Thyroid gland (tissue), 4 donors: ENCODE data around the gene BRD3OS. TPM values are rescaled to one million over a fixed set of nuclear protein-coding genes. Genes with fewer than 3 reads are reported as not detected.

Source experiments
- DNase-seq, 2 donors: peaks; one replicate each; pipeline ENCODE4 v3.0.0-alpha.2; 2019
- H3K27ac ChIP-seq, 3 donors: fragments of 200-600 bp; sonication (generic); 1 replicate in 2 of 3; 2 replicates in 1 of 3; pipeline ENCODE4 v1.5.1; 2016 to 2019; ENCODE audit warnings: mild to moderate bottlenecking in 1 of 3, moderate library complexity in 1 of 3
- H3K27me3 ChIP-seq: fragments of 200-600 bp; sonication (generic); one replicate; pipeline ENCODE4 v1.5.1; 2019
- H3K36me3 ChIP-seq, 2 donors: fragments of 200-600 bp; sonication (generic); one replicate each; pipeline ENCODE4 v1.5.1; 2016 to 2019
- H3K4me1 ChIP-seq, 2 donors: fragments of 200-600 bp; sonication (generic); one replicate each; pipeline ENCODE4 v1.5.1; 2017 to 2019
- H3K4me3 ChIP-seq, 3 donors: fragments of 200-600 bp; sonication (generic); replicated peaks in 1 of 3; 1 replicate in 2 of 3; 2 replicates in 1 of 3; pipeline ENCODE4 v1.5.1; 2016; ENCODE audit warnings: mild to moderate bottlenecking in 1 of 3
- H3K9me3 ChIP-seq: fragments of 200-600 bp; sonication (generic); one replicate; pipeline ENCODE4 v1.5.1; 2017
- CTCF ChIP-seq, 6 experiments: fragments of 200-600 bp in 3 of 6; fragments of 450-650 bp in 3 of 6; sonication (generic) in 3 of 6; IDR thresholded peaks; one replicate each; pipeline ENCODE4 v1.5.1; 2016 to 2019; ENCODE audit warnings: antibody characterized with exemption in 6 of 6, mild to moderate bottlenecking in 2 of 6, inconsistent platforms in 1 of 6, moderate library complexity in 1 of 6
- POLR2A ChIP-seq, 2 donors: fragments of 450-650 bp; IDR thresholded peaks; one replicate each; pipeline ENCODE4 v1.6.1; 2017; ENCODE audit warnings: antibody characterized with exemption in 2 of 2, mild to moderate bottlenecking in 2 of 2, moderate library complexity in 1 of 2
- WGBS, 2 donors: methylation state at CpG; one replicate each; pipeline ENCODE4 v1.1.5; 2017; 5-methylcytosine and 5-hydroxymethylcytosine counted together
- intact Hi-C: fragments of 100-400 bp; cut with DNase I; formaldehyde crosslinking; loops from one replicate; pipeline ENCODE4 v1.15.1; 2023
- total RNA-seq, 4 donors: library from RNA; depleted of rRNA; stranded (reverse); fragments of >200 nt; gene quantifications; one replicate each; pipeline ENCODE4 v1.2.3, GENCODE V29; 2016

Gene BRD3OS
- total RNA-seq, 4 donors from 2014 or later = 26.4 to 29.3 (median 27.2) TPM

- WGBS, 2 donors = 27 to 46% methylated on average over 21 to 26 of the region's 66 CpGs
- TF ChIP-seq POLR2A (IDR thresholded peaks at IDR 0.05) = no peak
- TF ChIP-seq CTCF (IDR thresholded peaks at IDR 0.05) = peak in 1 of 6 experiments; percentile 12
- H3K27ac ChIP-seq = peak overlapping the region in 2 of 3 donors; percentile 40 to 56
- no peaks in the 10 kb centered on the region for H3K36me3 ChIP-seq
- peaks cover 8 to 10% of the 10 kb centered on the region in 2 donors for H3K4me1 ChIP-seq
- H3K4me3 ChIP-seq = peak overlapping the region; percentile 86 to 95 (median 87)
- no peaks in the 10 kb centered on the region for H3K9me3 ChIP-seq
- no peaks in the 10 kb centered on the region for H3K27me3 ChIP-seq
- DNase-seq = peak; percentile 43 to 51
- intact Hi-C loops = loop anchor here (5.0 kb wide), 1 partner anchor 41 kb away; the partner anchor contains the start of gene BRD3
These were observed 593 bp downstream of the BRD3OS start for GRCh38 chr9:134025606-134026541.

GRCh38 chr9:134026581-134026980 lies 1.3 kb downstream of the BRD3OS start:
- TF ChIP-seq CTCF (IDR thresholded peaks at IDR 0.05) (no peak), POLR2A (IDR thresholded peaks at IDR 0.05) (no peak)
- intact Hi-C loops = loop anchor here (5.0 kb wide), 1 partner anchor 41 kb away; the partner anchor contains the start of gene BRD3
- H3K36me3 ChIP-seq = peaks cover under 1 to 5% of the 10 kb centered on the region in 2 donors
- WGBS, 2 donors = 85 to 88% methylated on average over 15 to 18 of the region's 18 CpGs
- peaks cover 8 to 10% of the 10 kb centered on the region in 2 donors for H3K4me1 ChIP-seq
- no peaks in the 10 kb centered on the region for H3K9me3 ChIP-seq
- no peak overlapping the region for H3K27ac ChIP-seq
- H3K4me3 ChIP-seq = no peak overlapping the region
- no peaks in the 10 kb centered on the region for H3K27me3 ChIP-seq
- DNase-seq = no peak

GRCh38 chr9:134026981-134027380 lies 1.7 kb downstream of the BRD3OS start:
- 92 to 93% methylated on average over 8 of the region's 8 CpGs for WGBS, 2 donors
- peaks cover 8 to 10% of the 10 kb centered on the region in 2 donors for H3K4me1 ChIP-seq
- no peak overlapping the region for H3K4me3 ChIP-seq
- no peak overlapping the region for H3K27ac ChIP-seq
- DNase-seq = no peak
- TF ChIP-seq CTCF (IDR thresholded peaks at IDR 0.05) = no peak
- TF ChIP-seq POLR2A (IDR thresholded peaks at IDR 0.05) = no peak
- no peaks in the 10 kb centered on the region for H3K27me3 ChIP-seq
- no peaks in the 10 kb centered on the region for H3K9me3 ChIP-seq
- peaks cover 5 to 9% of the 10 kb centered on the region in 2 donors for H3K36me3 ChIP-seq
- intact Hi-C loops = loop anchor here (5.0 kb wide), 1 partner anchor 40 kb away; the partner anchor contains the start of gene BRD3

- H3K4me3 ChIP-seq = no peak overlapping the region
- peaks cover 9 to 11% of the 10 kb centered on the region in 2 donors for H3K36me3 ChIP-seq
- no peak for DNase-seq
- TF ChIP-seq CTCF (IDR thresholded peaks at IDR 0.05) (no peak), POLR2A (IDR thresholded peaks at IDR 0.05) (no peak)
- WGBS, 2 donors = 93 to 99% methylated on average over 7 of the region's 7 CpGs
- intact Hi-C loops = loop anchor here (5.0 kb wide), 1 partner anchor 40 kb away; the partner anchor contains the start of gene BRD3
- H3K27ac ChIP-seq = no peak overlapping the region
- no peaks in the 10 kb centered on the region for H3K27me3 ChIP-seq
- H3K4me1 ChIP-seq = peaks cover 8 to 10% of the 10 kb centered on the region in 2 donors
- no peaks in the 10 kb centered on the region for H3K9me3 ChIP-seq
These were observed 2.3 kb downstream of the BRD3OS start for GRCh38 chr9:134027561-134027960.
